ENCODE data around the gene ZBTB5.

- TF ChIP-seq YY1 (IDR thresholded peaks at IDR 0.05; ENCODE audit: insufficient read depth, insufficient read length) (no peak), ZNF274 (IDR thresholded peaks at IDR 0.05; ENCODE audit: low read depth, low read length) (no peak)
Measured at GRCh38 chr9:37430841-37431597, 34.2 kb downstream of the ZBTB5 start.
